COLO668 (cell line): Measurements from ENCODE around the gene ART3.

ENCODE experiments used
- DNase-seq: peaks from one replicate; lab custom pipeline; 2025; ENCODE audit not compliant: unreplicated experiment; lab: John Stamatoyannopoulos, UW

The ART3 gene

DNA sequence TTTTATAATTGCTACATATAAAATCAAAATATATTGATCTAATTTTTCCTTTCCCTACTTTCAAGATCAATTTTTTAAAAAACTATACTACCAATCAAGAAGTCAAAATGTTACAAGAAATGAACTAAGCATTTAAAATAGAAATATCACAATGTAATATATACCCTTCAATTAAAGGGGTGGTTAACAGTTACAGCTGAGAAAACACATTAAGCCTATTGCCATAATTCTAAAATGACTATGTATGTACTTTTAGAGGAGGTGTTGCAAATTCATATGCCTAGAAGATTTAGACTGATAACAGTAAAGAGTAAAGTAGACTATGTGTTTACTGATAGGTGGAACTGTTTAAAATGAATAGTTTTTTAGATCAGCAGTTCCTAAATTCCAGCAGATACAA lies 70.0 kb downstream of the ART3 start:
- DNase-seq = no peak

DNA sequence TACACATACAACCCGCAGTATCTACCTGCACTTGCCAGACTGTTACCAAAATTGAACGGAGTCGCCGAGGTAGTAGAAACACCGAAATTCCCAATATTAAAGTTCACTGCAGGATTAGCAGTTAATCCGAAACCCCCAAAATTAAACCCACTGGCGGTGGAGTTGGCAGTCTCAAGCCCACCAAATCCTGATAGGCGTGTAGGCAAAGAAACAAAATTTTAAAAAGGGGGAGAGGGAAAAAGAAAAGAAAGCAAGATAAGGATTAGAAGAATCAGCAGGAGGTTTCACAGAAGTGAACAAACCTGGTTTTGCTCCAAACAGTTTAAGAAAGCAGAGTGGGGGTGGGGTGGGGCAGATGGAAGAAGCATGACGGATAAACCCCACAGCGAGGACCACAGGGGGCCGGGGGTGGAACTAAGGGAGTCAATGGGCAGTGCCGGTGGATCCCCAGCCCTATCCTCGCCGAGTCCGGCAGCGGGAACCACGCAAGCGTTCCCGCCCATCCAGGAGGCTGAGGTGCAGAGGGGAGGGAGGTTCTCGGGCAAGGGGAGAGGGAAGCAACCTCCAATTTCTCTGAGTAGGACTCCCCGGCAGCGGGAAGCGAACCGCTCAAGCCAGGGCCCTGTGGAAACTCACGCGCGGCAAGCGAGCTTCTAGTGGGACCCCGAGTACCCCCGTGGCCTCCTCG lies 73.1 kb downstream of the ART3 start:
- DNase-seq = peak; percentile 88

DNA sequence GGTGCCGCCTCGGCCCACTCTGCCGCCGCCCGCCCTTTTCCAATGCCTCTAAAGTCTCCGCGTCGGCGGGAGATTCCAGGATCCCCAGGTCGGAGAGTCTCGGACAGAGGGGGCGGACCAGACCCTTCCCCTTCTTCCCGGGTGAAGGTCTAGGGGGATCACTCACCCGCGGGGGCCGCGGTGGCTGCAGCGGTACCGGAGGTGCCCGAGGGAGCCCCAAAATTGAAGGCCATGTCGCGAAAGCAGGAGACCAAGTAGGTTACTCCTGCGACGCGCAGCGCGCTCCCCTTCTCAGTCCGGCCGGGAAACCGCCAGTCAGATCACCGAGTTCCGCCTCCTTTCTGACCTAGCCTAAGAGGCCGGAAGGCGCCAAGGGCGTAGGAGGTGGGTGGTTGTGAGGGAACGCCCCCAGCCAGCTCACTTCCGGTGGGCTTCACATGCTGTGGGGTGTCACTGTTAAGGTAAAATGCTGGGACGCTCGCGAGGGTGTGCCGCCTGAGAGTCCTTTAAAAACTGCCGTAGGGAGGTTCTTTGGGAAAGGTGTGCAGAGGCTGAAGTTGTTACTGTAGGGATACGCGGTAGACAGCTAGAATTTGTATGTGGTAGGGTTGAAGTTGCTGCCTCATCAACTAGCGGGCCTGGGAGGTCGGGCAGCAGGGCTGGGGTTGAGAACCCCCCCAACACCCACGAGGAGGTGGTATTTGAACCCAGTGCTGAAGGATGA lies 73.8 kb downstream of the ART3 start, which contains the start of gene NUP54:
NUP54 (minus strand) TSS at position 256 of the 724 bp plus-strand sequence; CDS start at position 233, 23 bp downstream.
- DNase-seq = peak; percentile 94

DNA sequence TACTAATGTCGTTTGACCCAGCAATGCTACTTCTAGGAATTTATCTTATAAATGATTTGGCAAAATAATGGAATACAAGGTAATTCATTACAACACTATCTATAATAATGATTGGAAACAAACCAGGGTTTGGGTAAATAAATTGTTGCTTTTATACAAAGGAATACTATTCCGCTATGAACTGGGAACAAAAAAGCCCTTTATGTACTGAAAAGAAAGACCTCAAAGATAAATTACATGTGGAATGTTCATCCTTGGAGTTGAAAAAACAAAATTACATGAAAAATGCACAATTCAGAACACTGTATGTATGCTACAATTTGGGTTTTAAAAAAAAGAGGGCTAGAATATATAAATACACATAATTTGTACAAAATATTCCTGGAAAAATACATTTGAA lies 78.8 kb downstream of the ART3 start:
- no peak for DNase-seq

DNA sequence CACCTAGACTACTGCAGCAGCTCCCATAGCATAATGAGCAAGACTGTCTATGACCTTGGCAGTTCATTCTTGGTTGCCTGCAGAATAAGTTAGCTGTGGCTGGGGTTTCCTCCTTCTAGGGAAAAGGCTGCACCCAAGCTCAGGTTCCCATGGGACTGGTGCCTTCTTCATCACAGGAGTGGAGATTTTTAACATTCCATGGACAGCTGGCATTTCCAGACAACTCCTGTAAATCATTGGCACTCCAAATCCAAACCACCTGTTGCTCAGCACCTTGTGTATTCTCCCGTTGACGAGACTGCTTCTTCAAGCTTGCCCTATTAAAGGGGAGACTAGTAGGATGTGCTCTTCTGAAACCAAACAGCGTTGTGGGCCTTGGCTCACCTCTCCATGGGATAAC lies 81.5 kb downstream of the ART3 start:
- DNase-seq = no peak

DNA sequence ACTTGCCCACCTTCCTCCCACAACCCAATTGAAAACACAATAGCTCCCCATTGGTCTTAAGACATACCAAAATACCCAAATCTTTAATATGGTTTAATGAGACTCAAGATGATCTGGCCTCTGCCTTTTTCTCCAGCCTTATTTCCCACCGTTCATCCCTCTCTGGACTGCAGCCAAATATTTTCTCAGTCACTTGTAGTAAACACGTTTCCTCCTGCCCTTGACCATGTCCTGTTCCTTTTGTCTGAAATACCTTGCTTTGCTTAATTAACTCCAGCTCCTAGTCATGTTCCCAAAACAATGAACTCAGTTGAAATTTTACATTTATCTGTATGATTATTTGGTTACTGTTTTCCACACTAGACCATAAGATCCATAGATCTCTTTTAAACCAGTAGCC lies 82.1 kb downstream of the ART3 start:
- DNase-seq = no peak

DNA sequence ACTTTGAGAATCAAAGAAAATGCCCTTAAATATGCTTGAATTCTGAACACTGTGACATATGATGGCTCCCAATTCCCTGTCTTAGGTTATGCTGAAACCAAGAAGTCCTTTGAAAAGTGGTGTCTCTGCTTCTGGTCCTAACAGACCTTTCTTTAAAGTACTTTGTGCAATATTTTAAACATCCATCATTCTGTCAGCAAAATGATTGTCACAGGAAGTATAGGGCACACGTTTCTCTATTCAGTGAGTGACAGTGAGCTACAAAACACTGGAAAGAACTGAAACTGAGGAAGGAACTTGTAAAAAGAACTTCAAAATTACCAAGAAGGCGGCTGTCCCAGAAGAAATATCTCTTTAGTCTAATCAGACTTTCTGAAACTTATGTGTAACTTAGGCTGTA lies 85.8 kb downstream of the ART3 start:
- no peak for DNase-seq
